ENCODE data around the gene SMYD3.
"Not testable (repeated sequence)": the region's sequence is repeated elsewhere in the genome, so short reads cannot be mapped to it uniquely, and the experiment has no call there.

The SMYD3 gene

GRCh38 chr1:245715291-245715701 is 791.8 kb downstream of the SMYD3 start:
- TF ChIP-seq ZNF274 (IDR thresholded peaks at IDR 0.05; ENCODE audit: low read depth, low read length) (no peak), SUZ12 (IDR thresholded peaks at IDR 0.05; ENCODE audit: extremely low read depth, insufficient read depth, insufficient read length) (no peak)
- Histone ChIP-seq H3K27me3 (ENCODE audit: insufficient read depth, insufficient read length) (no peaks in the 10 kb centered on the region), H3K9me3 (ENCODE audit: insufficient read depth, low read length) (no peaks in the 10 kb centered on the region), H3K9ac (ENCODE audit: insufficient read length, low read depth) (no peak overlapping the region), H3K4me3 (ENCODE audit: insufficient read length, low read depth) (no peak overlapping the region), H3K36me3 (ENCODE audit: insufficient read depth, insufficient read length, low read length) (no peaks in the 10 kb centered on the region), H3K4me1 (ENCODE audit: insufficient read depth, insufficient read length) (no peaks in the 10 kb centered on the region)
- DNase-seq (ENCODE audit: low read depth, low spot score): no peak

GRCh38 chr1:245714027-245714426 is 793.1 kb downstream of the SMYD3 start:
- not testable (repeated sequence) for H3K9ac ChIP-seq (ENCODE audit: insufficient read length, low read depth); H3K4me1 ChIP-seq (ENCODE audit: insufficient read depth, insufficient read length); H3K4me3 ChIP-seq (ENCODE audit: insufficient read length, low read depth); DNase-seq (ENCODE audit: low read depth, low spot score); H3K27me3 ChIP-seq (ENCODE audit: insufficient read depth, insufficient read length); H3K9me3 ChIP-seq (ENCODE audit: insufficient read depth, low read length); H3K36me3 ChIP-seq (ENCODE audit: insufficient read depth, insufficient read length, low read length)

- Histone ChIP-seq H3K4me1 (ENCODE audit: insufficient read depth, insufficient read length) (no peaks in the 10 kb centered on the region), H3K9ac (ENCODE audit: insufficient read length, low read depth) (no peak overlapping the region), H3K27me3 (ENCODE audit: insufficient read depth, insufficient read length) (no peaks in the 10 kb centered on the region), H3K4me3 (ENCODE audit: insufficient read length, low read depth) (no peak overlapping the region), H3K9me3 (ENCODE audit: insufficient read depth, low read length) (no peaks in the 10 kb centered on the region), H3K36me3 (ENCODE audit: insufficient read depth, insufficient read length, low read length) (no peaks in the 10 kb centered on the region)
- no peak for DNase-seq (ENCODE audit: low read depth, low spot score)
- TF ChIP-seq ZNF274 (IDR thresholded peaks at IDR 0.05; ENCODE audit: low read depth, low read length) (no peak), SUZ12 (IDR thresholded peaks at IDR 0.05; ENCODE audit: extremely low read depth, insufficient read depth, insufficient read length) (no peak), YY1 (IDR thresholded peaks at IDR 0.05; ENCODE audit: insufficient read depth, insufficient read length) (no peak)
Measured at GRCh38 chr1:245710961-245711903, 795.8 kb downstream of the SMYD3 start.

GRCh38 chr1:245707941-245708340 is 799.1 kb downstream of the SMYD3 start:
- Histone ChIP-seq H3K9me3 (ENCODE audit: insufficient read depth, low read length) (no peaks in the 10 kb centered on the region), H3K27me3 (ENCODE audit: insufficient read depth, insufficient read length) (no peaks in the 10 kb centered on the region), H3K36me3 (ENCODE audit: insufficient read depth, insufficient read length, low read length) (no peaks in the 10 kb centered on the region), H3K4me1 (ENCODE audit: insufficient read depth, insufficient read length) (no peaks in the 10 kb centered on the region), H3K4me3 (ENCODE audit: insufficient read length, low read depth) (no peak overlapping the region), H3K9ac (ENCODE audit: insufficient read length, low read depth) (no peak overlapping the region)
- no peak for DNase-seq (ENCODE audit: low read depth, low spot score)
- TF ChIP-seq YY1 (IDR thresholded peaks at IDR 0.05; ENCODE audit: insufficient read depth, insufficient read length) (no peak), SUZ12 (IDR thresholded peaks at IDR 0.05; ENCODE audit: extremely low read depth, insufficient read depth, insufficient read length) (no peak), ZNF274 (IDR thresholded peaks at IDR 0.05; ENCODE audit: low read depth, low read length) (no peak)

GRCh38 chr1:245704765-245705164 is 802.3 kb downstream of the SMYD3 start:
- Histone ChIP-seq H3K9me3 (ENCODE audit: insufficient read depth, low read length) (no peaks in the 10 kb centered on the region), H3K9ac (ENCODE audit: insufficient read length, low read depth) (no peak overlapping the region), H3K4me1 (ENCODE audit: insufficient read depth, insufficient read length) (no peaks in the 10 kb centered on the region), H3K4me3 (ENCODE audit: insufficient read length, low read depth) (no peak overlapping the region), H3K36me3 (ENCODE audit: insufficient read depth, insufficient read length, low read length) (no peaks in the 10 kb centered on the region), H3K27me3 (ENCODE audit: insufficient read depth, insufficient read length) (no peaks in the 10 kb centered on the region)
- DNase-seq (ENCODE audit: low read depth, low spot score): no peak
- TF ChIP-seq YY1 (IDR thresholded peaks at IDR 0.05; ENCODE audit: insufficient read depth, insufficient read length): no peak
- TF ChIP-seq SUZ12 (IDR thresholded peaks at IDR 0.05; ENCODE audit: extremely low read depth, insufficient read depth, insufficient read length): no peak
- TF ChIP-seq ZNF274 (IDR thresholded peaks at IDR 0.05; ENCODE audit: low read depth, low read length): no peak

GRCh38 chr1:245704341-245704740 is 802.7 kb downstream of the SMYD3 start:
- Histone ChIP-seq H3K36me3 (ENCODE audit: insufficient read depth, insufficient read length, low read length) (no peaks in the 10 kb centered on the region), H3K27me3 (ENCODE audit: insufficient read depth, insufficient read length) (no peaks in the 10 kb centered on the region), H3K4me3 (ENCODE audit: insufficient read length, low read depth) (no peak overlapping the region), H3K4me1 (ENCODE audit: insufficient read depth, insufficient read length) (no peaks in the 10 kb centered on the region), H3K9ac (ENCODE audit: insufficient read length, low read depth) (no peak overlapping the region), H3K9me3 (ENCODE audit: insufficient read depth, low read length) (no peaks in the 10 kb centered on the region)
- DNase-seq (ENCODE audit: low read depth, low spot score): no peak
- no peak for TF ChIP-seq ZNF274 (IDR thresholded peaks at IDR 0.05; ENCODE audit: low read depth, low read length)
- no peak for TF ChIP-seq YY1 (IDR thresholded peaks at IDR 0.05; ENCODE audit: insufficient read depth, insufficient read length)
- TF ChIP-seq SUZ12 (IDR thresholded peaks at IDR 0.05; ENCODE audit: extremely low read depth, insufficient read depth, insufficient read length): no peak

- TF ChIP-seq SUZ12 (IDR thresholded peaks at IDR 0.05; ENCODE audit: extremely low read depth, insufficient read depth, insufficient read length) (no peak), YY1 (IDR thresholded peaks at IDR 0.05; ENCODE audit: insufficient read depth, insufficient read length) (no peak)
- Histone ChIP-seq H3K9ac (ENCODE audit: insufficient read length, low read depth) (no peak overlapping the region), H3K9me3 (ENCODE audit: insufficient read depth, low read length) (no peaks in the 10 kb centered on the region), H3K36me3 (ENCODE audit: insufficient read depth, insufficient read length, low read length) (no peaks in the 10 kb centered on the region), H3K4me1 (ENCODE audit: insufficient read depth, insufficient read length) (no peaks in the 10 kb centered on the region), H3K4me3 (ENCODE audit: insufficient read length, low read depth) (no peak overlapping the region), H3K27me3 (ENCODE audit: insufficient read depth, insufficient read length) (no peaks in the 10 kb centered on the region)
- no peak for DNase-seq (ENCODE audit: low read depth, low spot score)
Measured at GRCh38 chr1:245702346-245702745, 804.7 kb downstream of the SMYD3 start.
